Tibial artery (tissue), 4 donors: ENCODE data around the gene AHDC1.

ENCODE experiments used
- DNase-seq, 2 donors: peaks; one replicate each; pipeline ENCODE4 v3.0.0-alpha.2; 2019
- H3K27ac ChIP-seq, 2 donors: fragments of 200-600 bp; sonication (generic) in 1 of 2; 1 replicate in 1 of 2; 2 replicates in 1 of 2; pipeline ENCODE4 v1.5.1; 2018 to 2019; ENCODE audit warnings: mild to moderate bottlenecking in 1 of 2
- H3K27me3 ChIP-seq, 2 donors: fragments of 200-600 bp; sonication (generic) in 1 of 2; one replicate each; pipeline versions ENCODE4 v1.5.1 to v1.6.0; 2016 to 2019
- H3K36me3 ChIP-seq, 3 donors: fragments of 200-600 bp; sonication (generic) in 2 of 3; one replicate each; pipeline ENCODE4 v1.5.1; 2016 to 2019; ENCODE audit warnings: mild to moderate bottlenecking in 2 of 3
- H3K4me1 ChIP-seq, 4 donors: fragments of 200-600 bp; sonication (generic) in 2 of 4; 1 replicate in 3 of 4; 2 replicates in 1 of 4; pipeline ENCODE4 v1.5.1; 2016 to 2019
- H3K4me3 ChIP-seq, 2 donors: fragments of 200-600 bp; sonication (generic) in 1 of 2; 1 replicate in 1 of 2; 2 replicates in 1 of 2; pipeline ENCODE4 v1.5.1; 2018 to 2019; ENCODE audit warnings: mild to moderate bottlenecking in 2 of 2
- H3K9me3 ChIP-seq, 3 donors: fragments of 200-600 bp; sonication (generic) in 1 of 3; one replicate each; pipeline ENCODE4 v1.5.1; 2016 to 2019
- intact Hi-C: fragments of 100-400 bp; cut with DNase I; formaldehyde crosslinking; loops from one replicate; pipeline ENCODE4 v1.15.0; 2023; ENCODE audit warnings: low total_unique reads
- TF ChIP-seq, protein P1 (sequence below), 2 experiments: fragments of 200-600 bp in 1 of 2; fragments of 450-650 bp in 1 of 2; IDR thresholded peaks; one replicate each; pipeline ENCODE4 v1.5.1; 2017 to 2019; ENCODE audit warnings: antibody characterized with exemption in 2 of 2, mild to moderate bottlenecking in 1 of 2, moderate library complexity in 1 of 2

The AHDC1 gene

DNA sequence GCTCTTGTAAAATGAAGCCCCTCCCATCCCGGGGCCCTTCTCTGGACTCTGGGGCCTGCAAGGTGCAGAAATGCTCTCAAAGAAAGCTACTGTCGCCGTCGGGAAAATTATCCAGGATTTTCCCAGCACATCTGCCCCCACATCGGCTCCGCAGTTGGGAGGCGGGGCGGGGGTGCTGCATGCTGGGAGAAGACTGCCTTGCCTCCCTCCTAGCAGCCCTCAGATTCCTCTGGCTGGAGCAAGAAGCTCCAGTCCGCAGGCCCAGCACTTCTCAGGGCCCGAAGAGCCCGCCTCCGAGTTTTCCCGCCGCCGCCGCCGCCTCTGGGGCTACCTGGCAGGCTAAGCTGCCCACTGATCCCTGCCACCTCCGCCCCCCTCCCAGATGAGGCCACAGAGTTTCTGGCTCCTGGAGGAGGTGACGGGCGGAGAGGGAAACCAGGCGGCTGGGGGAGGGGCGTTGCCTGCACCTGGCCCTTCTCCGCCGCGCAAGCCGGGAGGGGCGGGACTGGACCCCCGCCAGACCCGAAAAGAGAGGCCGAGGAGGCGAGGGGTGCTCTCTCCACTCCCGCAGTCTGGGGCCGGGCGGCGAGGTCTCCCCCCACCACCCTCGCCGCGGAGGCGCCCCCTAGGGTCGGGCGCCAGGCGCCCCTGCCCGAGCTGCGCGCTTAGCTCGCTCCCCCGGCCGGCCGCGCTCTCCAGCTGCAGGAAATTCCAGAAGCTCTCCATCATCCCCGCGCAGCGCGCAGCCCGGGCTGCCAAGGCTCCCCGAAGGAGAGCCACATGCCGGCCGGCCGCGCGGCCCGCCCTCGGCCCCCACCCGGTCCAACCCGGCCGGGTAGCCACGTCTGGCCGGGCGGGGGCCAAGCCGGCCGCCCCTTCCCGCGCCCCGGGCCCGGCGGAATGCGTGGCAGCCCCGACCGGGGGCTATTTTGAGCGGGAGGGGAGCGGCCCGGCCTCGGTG lies 28.8 kb downstream of the AHDC1 start:
- peak; percentile 80 to 93 for DNase-seq
- H3K4me1 ChIP-seq, result peaks cover 8 to 96% (median 84%) of the 10 kb centered on the region in 4 donors
- H3K9me3 ChIP-seq, result no peaks in the 10 kb centered on the region
- no peaks in the 10 kb centered on the region for H3K27me3 ChIP-seq
- no peaks in the 10 kb centered on the region for H3K36me3 ChIP-seq
- TF ChIP-seq, protein P1, sequence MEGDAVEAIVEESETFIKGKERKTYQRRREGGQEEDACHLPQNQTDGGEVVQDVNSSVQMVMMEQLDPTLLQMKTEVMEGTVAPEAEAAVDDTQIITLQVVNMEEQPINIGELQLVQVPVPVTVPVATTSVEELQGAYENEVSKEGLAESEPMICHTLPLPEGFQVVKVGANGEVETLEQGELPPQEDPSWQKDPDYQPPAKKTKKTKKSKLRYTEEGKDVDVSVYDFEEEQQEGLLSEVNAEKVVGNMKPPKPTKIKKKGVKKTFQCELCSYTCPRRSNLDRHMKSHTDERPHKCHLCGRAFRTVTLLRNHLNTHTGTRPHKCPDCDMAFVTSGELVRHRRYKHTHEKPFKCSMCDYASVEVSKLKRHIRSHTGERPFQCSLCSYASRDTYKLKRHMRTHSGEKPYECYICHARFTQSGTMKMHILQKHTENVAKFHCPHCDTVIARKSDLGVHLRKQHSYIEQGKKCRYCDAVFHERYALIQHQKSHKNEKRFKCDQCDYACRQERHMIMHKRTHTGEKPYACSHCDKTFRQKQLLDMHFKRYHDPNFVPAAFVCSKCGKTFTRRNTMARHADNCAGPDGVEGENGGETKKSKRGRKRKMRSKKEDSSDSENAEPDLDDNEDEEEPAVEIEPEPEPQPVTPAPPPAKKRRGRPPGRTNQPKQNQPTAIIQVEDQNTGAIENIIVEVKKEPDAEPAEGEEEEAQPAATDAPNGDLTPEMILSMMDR (IDR thresholded peaks at IDR 0.05), result peak; percentile 24 to 40
- H3K4me3 ChIP-seq, result peak overlapping the region; percentile 49 to 61
- intact Hi-C loops, result no loop called here
- peak overlapping the region; percentile 97 to 99 for H3K27ac ChIP-seq

DNA sequence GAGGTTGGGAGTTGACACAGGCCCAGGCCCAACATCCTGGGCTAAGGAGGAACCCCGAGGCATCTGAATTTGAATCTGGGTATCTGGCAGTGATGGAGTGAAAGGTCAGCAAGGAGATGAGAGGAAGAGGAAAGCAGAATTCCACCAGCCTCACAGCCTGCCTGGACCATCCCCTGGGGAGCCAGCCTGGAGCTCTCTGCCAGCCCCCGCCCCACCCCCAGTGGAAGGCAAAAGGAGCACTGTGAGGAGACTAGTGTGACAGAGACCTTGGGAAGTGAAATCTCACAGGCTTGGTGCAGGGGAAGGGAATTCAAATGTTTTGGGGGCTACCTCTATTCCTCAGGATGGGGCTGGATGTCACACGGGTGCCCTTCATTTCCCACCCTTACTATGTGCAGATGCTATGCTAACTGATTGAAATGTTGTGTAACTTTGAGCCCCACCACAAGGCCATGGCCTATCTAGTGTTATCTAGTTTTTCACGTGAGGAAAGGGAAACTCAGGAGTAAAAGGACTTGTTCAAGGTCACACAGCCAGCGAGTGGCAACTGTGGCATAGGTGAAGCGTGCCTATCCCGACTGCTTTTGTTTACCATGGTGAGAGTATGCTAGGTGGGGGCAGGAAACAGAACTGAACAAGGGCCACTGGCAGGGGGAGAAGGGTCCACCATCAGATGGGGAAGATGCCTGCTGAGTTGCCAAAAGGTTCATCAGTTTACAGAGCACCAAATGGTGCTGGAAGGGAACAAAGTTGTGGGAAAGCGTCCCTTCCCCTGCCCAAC lies 29.8 kb downstream of the AHDC1 start:
- peak overlapping the region; percentile 97 to 99 for H3K27ac ChIP-seq
- TF ChIP-seq, protein P1 (IDR thresholded peaks at IDR 0.05), result no peak
- H3K36me3 ChIP-seq, result no peaks in the 10 kb centered on the region
- H3K9me3 ChIP-seq, result no peaks in the 10 kb centered on the region
- H3K27me3 ChIP-seq, result no peaks in the 10 kb centered on the region
- intact Hi-C loops, result no loop called here
- peaks cover 11 to 96% (median 89%) of the 10 kb centered on the region in 4 donors for H3K4me1 ChIP-seq
- H3K4me3 ChIP-seq, result peak overlapping the region; percentile 49 to 61
- DNase-seq, result no peak

DNA sequence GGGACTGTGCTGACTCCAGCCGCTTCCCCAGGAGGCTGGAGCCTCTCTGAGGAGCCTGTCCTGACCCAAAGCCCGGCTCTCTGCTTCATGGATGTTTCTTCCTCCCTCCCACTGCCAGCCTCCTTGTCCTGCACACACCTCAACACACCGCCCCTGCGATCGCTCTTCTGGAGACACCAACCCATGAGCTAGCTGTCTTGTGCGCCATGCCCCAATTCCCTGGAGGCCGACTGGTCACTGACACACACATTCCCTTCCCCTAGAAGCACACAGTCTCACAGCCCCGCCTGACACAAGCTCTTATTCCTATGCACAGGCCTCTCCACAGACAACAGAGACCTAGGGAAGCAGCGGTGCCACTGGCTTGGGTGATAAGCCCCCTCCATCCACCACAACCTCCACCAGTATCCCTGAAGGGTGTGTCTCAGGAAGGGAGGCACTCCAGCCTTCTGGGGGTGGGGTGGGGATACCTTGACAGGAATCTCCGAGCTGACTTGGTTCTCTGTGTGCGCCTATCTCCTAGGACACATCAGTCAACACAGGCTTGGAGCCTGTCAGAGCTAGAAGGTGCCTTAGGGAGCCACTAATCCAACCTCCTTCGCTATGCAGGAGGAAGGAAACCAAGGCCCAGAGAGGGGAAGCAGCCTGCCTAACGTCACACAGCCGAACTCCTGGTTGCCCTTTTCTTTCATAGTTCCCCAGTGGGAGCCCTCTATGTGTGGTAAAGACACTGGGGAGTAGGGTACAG lies 31.1 kb downstream of the AHDC1 start:
- Histone ChIP-seq H3K27me3 (no peaks in the 10 kb centered on the region), H3K36me3 (no peaks in the 10 kb centered on the region), H3K4me1 (peaks cover 11 to 97% (median 90%) of the 10 kb centered on the region in 4 donors), H3K27ac (peak overlapping the region; percentile 97 to 99), H3K9me3 (no peaks in the 10 kb centered on the region), H3K4me3 (peak overlapping the region; percentile 28 to 30)
- intact Hi-C loops, result no loop called here
- peak; percentile 68 to 90 for DNase-seq
- TF ChIP-seq, protein P1 (IDR thresholded peaks at IDR 0.05), result no peak

DNA sequence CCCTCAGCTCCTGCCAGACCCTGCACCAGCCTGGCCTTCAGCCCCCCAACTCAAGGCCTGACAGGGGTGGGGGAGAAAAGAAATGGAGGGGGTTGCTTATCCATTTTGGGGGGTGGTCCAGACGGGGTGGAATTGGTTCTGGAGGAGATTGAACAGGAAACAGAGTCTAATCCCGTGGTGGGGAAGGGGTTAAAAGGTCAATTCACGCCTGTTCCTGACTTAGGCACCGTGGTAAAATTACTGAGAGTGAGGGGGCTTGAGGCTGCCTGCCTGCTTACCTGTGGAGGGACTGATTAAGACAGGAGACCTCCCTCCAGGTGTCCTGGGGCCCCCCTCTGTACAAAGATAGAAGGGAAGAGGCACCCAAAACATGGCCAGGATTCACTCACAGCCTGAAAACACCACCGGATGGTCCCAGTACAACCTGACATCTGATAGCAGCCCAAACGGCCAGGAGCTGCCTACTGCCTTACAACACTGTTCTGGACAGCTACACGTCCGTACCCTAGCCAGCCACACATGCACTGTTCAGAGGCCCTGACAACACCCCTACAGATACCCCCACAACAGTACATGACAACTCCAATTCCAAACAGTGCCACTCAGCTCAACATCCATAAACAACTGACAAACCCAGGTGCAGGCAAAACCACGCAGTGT lies 31.8 kb downstream of the AHDC1 start:
- H3K27ac ChIP-seq, result peak overlapping the region; percentile 97 to 99

More for the DNA sequence above, 31.8 kb downstream of the AHDC1 start:
- TF ChIP-seq, protein P1 (IDR thresholded peaks at IDR 0.05), result no peak
- peak; percentile 51 to 79 for DNase-seq
- H3K9me3 ChIP-seq, result no peaks in the 10 kb centered on the region
- intact Hi-C loops, result no loop called here
- no peaks in the 10 kb centered on the region for H3K27me3 ChIP-seq
- H3K36me3 ChIP-seq, result no peaks in the 10 kb centered on the region
- H3K4me3 ChIP-seq, result peak overlapping the region; percentile 28 to 30
- peaks cover 11 to 97% (median 90%) of the 10 kb centered on the region in 4 donors for H3K4me1 ChIP-seq
